IPS-20b (cell line): ENCODE results near the gene MGAT4D.
A peak's percentile ranks its signal among the peaks of the same experiment; 100 is the strongest.
"Not testable (repeated sequence)": the region's sequence is repeated elsewhere in the genome, so short reads cannot be mapped to it uniquely, and the experiment has no call there.

Experiments used
- H3K27ac ChIP-seq: one replicate; pipeline ENCODE4 v1.5.1; 2013; ENCODE audit warnings: low read length
- H3K27me3 ChIP-seq: 2 replicates; pipeline ENCODE4 v1.6.1; 2013; ENCODE audit warnings: mild to moderate bottlenecking, low read length, inconsistent platforms; ENCODE audit not compliant: insufficient read depth
- H3K36me3 ChIP-seq: 2 replicates; pipeline ENCODE4 v1.6.1; 2013; ENCODE audit warnings: low read depth, mild to moderate bottlenecking, inconsistent platforms, low read length, moderate library complexity; ENCODE audit not compliant: insufficient read depth
- H3K4me1 ChIP-seq: 2 replicates; pipeline ENCODE4 v1.6.1; 2013; ENCODE audit warnings: mild to moderate bottlenecking, control low read depth, inconsistent platforms, low read length, moderate library complexity; ENCODE audit not compliant: insufficient read depth
- H3K4me3 ChIP-seq: 2 replicates; pipeline ENCODE4 v1.5.1; 2013; ENCODE audit warnings: mild to moderate bottlenecking, low read length, inconsistent platforms
- H3K9ac ChIP-seq: 2 replicates; pipeline ENCODE4 v1.6.1; 2013; ENCODE audit warnings: low read depth, mild to moderate bottlenecking, inconsistent platforms, low read length, moderate library complexity
- H3K9me3 ChIP-seq: 2 replicates; pipeline ENCODE4 v1.6.1; 2013; ENCODE audit warnings: mild to moderate bottlenecking, low read depth, low read length, inconsistent platforms; ENCODE audit not compliant: insufficient read depth

MGAT4D gene

DNA sequence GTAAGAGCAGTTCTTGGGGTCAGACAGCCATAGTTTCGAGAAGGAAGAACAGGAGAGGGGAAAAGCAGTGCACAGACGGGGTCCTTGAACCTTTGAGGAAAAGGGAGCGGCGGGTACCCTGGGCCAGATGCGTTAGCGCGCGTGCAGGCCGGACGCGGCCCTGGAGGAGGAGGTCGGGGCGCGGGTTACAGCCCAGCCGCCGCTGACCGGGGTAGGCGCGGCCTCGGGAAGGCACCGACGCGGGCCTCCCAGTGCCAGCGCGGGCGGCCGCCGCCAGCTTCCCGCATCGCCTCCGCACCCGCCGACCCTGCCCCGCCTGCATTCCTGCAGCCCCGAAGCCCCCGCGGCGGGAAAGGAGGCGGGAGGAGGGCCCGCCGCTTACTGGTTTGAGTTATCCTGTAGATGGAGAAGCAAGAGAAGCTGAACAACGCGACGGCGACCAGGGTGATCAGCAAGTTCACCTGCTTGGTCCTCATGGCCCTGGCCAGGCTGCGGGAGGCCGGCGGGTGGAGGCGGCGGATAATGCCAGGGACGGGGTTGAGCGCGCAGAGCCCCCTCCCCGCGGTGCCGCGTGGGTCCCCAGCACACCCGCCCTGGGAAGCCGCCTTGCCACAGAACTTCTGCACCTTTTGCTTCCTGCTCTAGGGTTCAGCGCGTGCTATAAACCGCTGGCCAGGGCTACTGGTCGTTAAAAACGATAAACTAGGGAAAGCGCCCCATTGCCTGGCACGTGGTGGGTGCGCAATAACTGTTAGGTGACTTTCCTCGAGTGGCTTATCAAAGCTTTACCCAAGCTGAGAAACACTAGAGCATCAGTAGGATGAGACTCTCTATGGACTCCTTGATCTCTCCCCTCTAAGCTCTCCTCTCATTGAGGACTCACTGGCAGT is at the start of gene MGAT4D:
Gene MGAT4D, minus strand, starts transcription at position 547 of the 890 bp plus-strand sequence. Its CDS starts 71 bp downstream, at position 476.
- H3K27me3 ChIP-seq, result peaks cover 65% of the 10 kb centered on the region
- peak within 1 kb of the TSS; percentile 72 for H3K4me3 ChIP-seq
- no peaks in the 10 kb centered on the region for H3K36me3 ChIP-seq
- no peaks in the 10 kb centered on the region for H3K9me3 ChIP-seq
- H3K4me1 ChIP-seq, result no peaks in the 10 kb centered on the region
- H3K9ac ChIP-seq, result peak within 1 kb of the TSS; percentile 53; the same call in 1 of the 2 replicates
- no peak within 1 kb of the TSS for H3K27ac ChIP-seq

- no peak overlapping the region for H3K27ac ChIP-seq
- H3K9ac ChIP-seq, result no peak overlapping the region
- H3K4me1 ChIP-seq, result no peaks in the 10 kb centered on the region
- H3K4me3 ChIP-seq, result no peak overlapping the region
- peaks cover 42% of the 10 kb centered on the region for H3K36me3 ChIP-seq
- H3K27me3 ChIP-seq, result no peaks in the 10 kb centered on the region
- no peaks in the 10 kb centered on the region for H3K9me3 ChIP-seq
Measured at GRCh38 chr4:140533951-140534480, 35.9 kb upstream of the MGAT4D start.

DNA sequence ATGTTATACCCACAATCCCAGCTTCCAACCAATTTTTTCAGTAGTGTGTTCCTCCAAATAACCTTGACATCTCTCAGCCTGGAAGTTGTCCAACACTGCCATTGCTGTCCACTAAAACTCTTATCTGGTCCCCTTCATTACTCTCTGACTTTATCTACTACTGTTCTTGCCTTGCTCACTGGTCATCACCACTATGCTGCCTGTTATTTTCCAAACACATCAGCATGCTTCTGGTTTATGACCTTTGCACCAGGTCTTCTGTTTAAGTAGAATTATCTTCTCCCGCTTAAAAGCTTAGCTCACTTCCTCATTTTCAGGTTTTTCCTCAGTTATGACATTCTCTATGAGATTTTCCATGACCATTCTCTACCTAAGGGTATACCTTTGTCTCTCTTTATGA is 31.3 kb upstream of the MGAT4D start:
- Histone ChIP-seq H3K4me3 (no peak overlapping the region), H3K27me3 (no peaks in the 10 kb centered on the region), H3K4me1 (no peaks in the 10 kb centered on the region; the same call in 1 of the 2 replicates), H3K27ac (no peak overlapping the region), H3K9me3 (no peaks in the 10 kb centered on the region), H3K36me3 (peaks cover 38% of the 10 kb centered on the region), H3K9ac (no peak overlapping the region)

DNA sequence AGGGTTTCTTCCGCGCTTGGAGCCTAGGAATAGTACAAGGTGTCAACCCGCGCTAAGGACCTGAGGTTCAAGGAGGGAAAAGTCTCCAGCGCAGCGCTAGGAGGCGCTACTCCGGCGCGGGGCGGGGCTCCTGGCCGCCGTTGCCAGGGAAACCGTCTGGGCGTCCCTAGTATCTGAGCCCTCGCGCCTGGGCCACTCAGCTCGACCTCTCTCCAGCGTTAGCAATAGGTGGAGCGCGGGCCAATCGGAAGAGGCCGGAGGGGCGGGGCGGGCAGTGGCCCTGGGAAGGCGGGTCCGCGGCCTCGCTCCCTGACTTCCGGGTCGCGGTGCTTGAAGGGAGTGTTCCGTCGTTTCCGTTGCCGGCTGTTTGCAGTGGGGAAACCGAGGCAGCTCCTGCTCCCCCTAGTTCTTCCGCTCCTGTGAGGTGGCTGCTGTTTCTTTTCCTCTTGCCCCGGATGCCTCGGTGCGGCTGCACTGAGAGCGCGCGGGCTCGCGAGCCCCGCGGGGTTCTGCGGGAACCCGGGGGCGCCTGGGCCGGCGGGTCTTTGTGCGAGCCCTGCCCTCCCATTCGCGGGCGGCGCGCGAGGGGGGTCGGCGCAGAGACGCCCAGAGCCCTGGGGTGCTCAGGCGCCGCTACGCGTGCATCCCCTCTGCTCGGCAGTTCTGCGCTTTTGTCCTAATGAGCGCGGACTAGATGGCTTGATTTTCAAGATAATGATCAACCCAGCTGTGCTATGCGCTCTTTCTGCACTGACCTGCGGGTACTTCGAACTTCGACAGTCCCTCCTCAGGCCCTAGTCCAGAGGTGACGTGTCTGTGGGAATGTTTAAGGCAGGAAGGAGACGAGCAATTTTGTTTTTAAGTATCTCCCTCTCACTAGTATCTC is 26.0 kb upstream of the MGAT4D start, which contains the start of gene ELMOD2:
Gene ELMOD2, plus strand, starts transcription at position 312 of the 886 bp plus-strand sequence. CDS start 1,261 bp downstream, outside the sequence.
- H3K9ac ChIP-seq, result peak within 1 kb of the TSS; percentile 90
- H3K27ac ChIP-seq, result peak within 1 kb of the TSS; percentile 30

GRCh38 chr4:140523370-140523856 is 25.3 kb upstream of the MGAT4D start:
- H3K36me3 ChIP-seq, result peaks cover 19% of the 10 kb centered on the region
- H3K4me3 ChIP-seq, result peak overlapping the region; percentile 57
- no peaks in the 10 kb centered on the region for H3K9me3 ChIP-seq
- H3K9ac ChIP-seq, result no peak overlapping the region
- H3K27ac ChIP-seq, result no peak overlapping the region
- no peaks in the 10 kb centered on the region; the same call in 1 of the 2 replicates for H3K4me1 ChIP-seq
- peaks cover 17% of the 10 kb centered on the region for H3K27me3 ChIP-seq

More for the DNA sequence above, 26.0 kb upstream of the MGAT4D start, which contains the start of gene ELMOD2:
- no peaks in the 10 kb centered on the region; the same call in 1 of the 2 replicates for H3K4me1 ChIP-seq
- no peaks in the 10 kb centered on the region for H3K9me3 ChIP-seq
- H3K27me3 ChIP-seq, result peaks cover 17% of the 10 kb centered on the region
- H3K4me3 ChIP-seq, result peak within 1 kb of the TSS; percentile 86
- H3K36me3 ChIP-seq, result peaks cover 23% of the 10 kb centered on the region

GRCh38 chr4:140515423-140515822 is 17.3 kb upstream of the MGAT4D start:
- Histone ChIP-seq H3K9me3 (no peaks in the 10 kb centered on the region), H3K27me3 (no peaks in the 10 kb centered on the region), H3K4me1 (no peaks in the 10 kb centered on the region), H3K27ac (no peak overlapping the region), H3K9ac (no peak overlapping the region), H3K36me3 (no peaks in the 10 kb centered on the region), H3K4me3 (no peak overlapping the region)

DNA sequence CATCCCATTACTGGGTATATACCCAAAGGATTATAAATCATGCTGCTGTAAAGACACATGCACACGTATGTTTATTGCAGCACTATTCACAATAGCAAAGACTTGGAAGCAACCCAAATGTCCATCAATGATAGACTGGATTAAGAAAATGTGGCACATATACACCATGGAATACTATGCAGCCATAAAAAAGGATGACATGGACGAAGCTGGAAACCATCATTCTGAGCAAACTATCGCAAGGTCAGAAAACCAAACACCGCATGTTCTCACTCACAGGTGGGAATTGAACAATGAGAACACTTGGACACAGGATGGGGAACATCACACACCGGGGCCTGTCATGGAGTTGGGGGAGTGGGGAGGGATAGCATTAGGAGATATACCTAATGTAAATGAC is 15.7 kb upstream of the MGAT4D start:
- H3K27me3 ChIP-seq, H3K4me1 ChIP-seq, H3K9me3 ChIP-seq, H3K9ac ChIP-seq, H3K36me3 ChIP-seq, H3K4me3 ChIP-seq, H3K27ac ChIP-seq: not testable (repeated sequence)

GRCh38 chr4:140504261-140504660 is 6.2 kb upstream of the MGAT4D start:
- Histone ChIP-seq H3K4me1 (no peaks in the 10 kb centered on the region), H3K27ac (no peak overlapping the region), H3K9ac (no peak overlapping the region), H3K36me3 (no peaks in the 10 kb centered on the region), H3K27me3 (peaks cover 25% of the 10 kb centered on the region), H3K9me3 (peaks cover 18% of the 10 kb centered on the region), H3K4me3 (no peak overlapping the region)

GRCh38 chr4:140499391-140499790 is 1.3 kb upstream of the MGAT4D start:
- Histone ChIP-seq H3K27me3 (peaks cover 65% of the 10 kb centered on the region), H3K27ac (no peak overlapping the region), H3K4me3 (no peak overlapping the region), H3K9ac (no peak overlapping the region), H3K9me3 (no peaks in the 10 kb centered on the region), H3K4me1 (no peaks in the 10 kb centered on the region), H3K36me3 (no peaks in the 10 kb centered on the region)

DNA sequence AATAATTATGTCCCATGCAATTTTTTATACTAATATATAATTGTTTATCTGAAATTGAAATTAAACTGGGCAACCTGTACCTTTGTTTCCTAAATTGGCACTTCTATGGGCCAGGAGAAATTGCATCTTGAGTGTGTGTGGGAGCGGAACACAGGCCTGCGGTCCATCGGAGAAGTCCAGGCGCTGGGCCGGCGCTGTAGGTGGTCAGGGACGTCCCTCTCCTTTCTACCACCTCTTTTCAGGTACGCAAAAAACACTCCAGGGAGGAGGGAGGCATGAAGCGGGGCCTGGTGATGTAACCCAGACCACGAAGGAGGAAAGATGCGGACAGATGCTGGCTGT is 717 bp downstream of the MGAT4D start:
- Histone ChIP-seq H3K27me3 (peaks cover 65% of the 10 kb centered on the region), H3K9me3 (no peaks in the 10 kb centered on the region), H3K9ac (peak overlapping the region; percentile 53; the same call in 1 of the 2 replicates), H3K4me3 (peak overlapping the region; percentile 72), H3K36me3 (no peaks in the 10 kb centered on the region), H3K4me1 (no peaks in the 10 kb centered on the region), H3K27ac (no peak overlapping the region)

DNA sequence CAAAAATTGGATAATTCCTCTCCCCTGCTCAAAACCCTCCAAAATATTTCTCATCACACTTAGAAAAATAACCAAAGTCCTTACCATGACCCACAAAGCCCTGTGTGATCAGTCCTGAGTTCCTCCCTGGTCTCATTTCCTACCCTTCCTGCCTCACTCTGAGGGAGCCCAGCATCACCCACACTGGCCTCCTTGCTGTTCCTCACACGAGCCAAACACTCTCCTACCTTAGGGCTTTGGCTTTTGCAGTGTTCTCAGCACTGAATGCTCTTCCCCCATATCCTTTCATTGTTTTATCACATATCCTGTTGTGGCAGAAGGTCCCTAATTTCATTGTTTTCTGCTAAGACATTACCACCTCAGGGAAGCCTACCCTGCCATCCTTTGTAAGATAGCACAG is 12.2 kb downstream of the MGAT4D start:
- Histone ChIP-seq H3K9me3 (peaks cover 9% of the 10 kb centered on the region; the same call in 1 of the 2 replicates), H3K9ac (no peak overlapping the region), H3K4me3 (no peak overlapping the region), H3K4me1 (no peaks in the 10 kb centered on the region), H3K36me3 (no peaks in the 10 kb centered on the region), H3K27ac (no peak overlapping the region), H3K27me3 (no peaks in the 10 kb centered on the region)
